Measurements from ENCODE around the gene TBX1. TPM values are rescaled to one million over a fixed set of nuclear protein-coding genes. Genes with fewer than 3 reads are reported as not detected.
"Not testable (repeated sequence)": the region's sequence is repeated elsewhere in the genome, so short reads cannot be mapped to it uniquely, and the experiment has no call there.

The TBX1 gene
- total and polyA plus RNA-seq, 4 experiments from 2014 or later, result not detected

- no peaks in the 10 kb centered on the region for H3K27me3 ChIP-seq (ENCODE audit: insufficient read depth, low read length)
- Mint-ChIP-seq H3K27me3 (peaks cover 31 to 43% of the 10 kb centered on the region in 2 donors), H3K9me3 (peaks cover 0 to 2% (median 0%) of the 10 kb centered on the region in 8 donors)
Measured at GRCh38 chr22:19776433-19777031, 16.0 kb downstream of the TBX1 start.

GRCh38 chr22:19777192-19777591 lies 16.6 kb downstream of the TBX1 start:
- H3K4me3 ChIP-seq (ENCODE audit: low read length in 2 of 2); H3K4me3 Mint-ChIP-seq; intact Hi-C loops (cut with micrococcal nuclease); H3K9me3 ChIP-seq (ENCODE audit: control insufficient read depth in 1 of 2, low read length in 2 of 2); H3K27ac ChIP-seq (ENCODE audit: low read depth, low read length); H3K36me3 ChIP-seq (ENCODE audit: insufficient read depth, low read length); H3K9me3 Mint-ChIP-seq; POLR2A ChIA-PET (ENCODE audit: partially characterized antibody); DNase-seq; H3K27me3 ChIP-seq (ENCODE audit: insufficient read depth, low read length); H3K27ac Mint-ChIP-seq; H3K36me3 Mint-ChIP-seq; CTCF ChIA-PET (ENCODE audit: partially characterized antibody): not testable (repeated sequence)
- H3K27me3 Mint-ChIP-seq, result peaks cover 25 to 38% of the 10 kb centered on the region in 2 donors
- peaks cover 2 to 13% (median 7%) of the 10 kb centered on the region in 4 donors for H3K4me1 Mint-ChIP-seq
- H3K4me1 ChIP-seq (ENCODE audit: insufficient read depth, low read length), result peaks cover 20% of the 10 kb centered on the region

More at GRCh38 chr22:19776433-19777031, 16.0 kb downstream of the TBX1 start:
- Histone ChIP-seq H3K27ac (ENCODE audit: low read depth, low read length) (no peak overlapping the region), H3K4me1 (ENCODE audit: insufficient read depth, low read length) (peaks cover 20% of the 10 kb centered on the region), H3K9me3 (ENCODE audit: control insufficient read depth in 1 of 2, low read length in 2 of 2) (no peaks in the 10 kb centered on the region), H3K4me3 (ENCODE audit: low read length in 2 of 2) (no peak overlapping the region), H3K36me3 (ENCODE audit: insufficient read depth, low read length) (no peaks in the 10 kb centered on the region)
- ChIA-PET POLR2A (ENCODE audit: partially characterized antibody) (no interaction called here), CTCF (ENCODE audit: partially characterized antibody) (no interaction called here)
- Mint-ChIP-seq H3K4me1 (peaks cover 2 to 13% (median 7%) of the 10 kb centered on the region in 4 donors), H3K27ac (no peak overlapping the region), H3K36me3 (no peaks in the 10 kb centered on the region), H3K4me3 (no peak overlapping the region)
- DNase-seq, result no peak
- intact Hi-C loops (cut with micrococcal nuclease), result no loop called here

- peaks cover 2 to 13% (median 7%) of the 10 kb centered on the region in 4 donors for H3K4me1 Mint-ChIP-seq
- Histone ChIP-seq H3K9me3 (ENCODE audit: control insufficient read depth in 1 of 2, low read length in 2 of 2) (no peaks in the 10 kb centered on the region), H3K27ac (ENCODE audit: low read depth, low read length) (no peak overlapping the region), H3K36me3 (ENCODE audit: insufficient read depth, low read length) (no peaks in the 10 kb centered on the region), H3K4me3 (ENCODE audit: low read length in 2 of 2) (no peak overlapping the region), H3K27me3 (ENCODE audit: insufficient read depth, low read length) (no peaks in the 10 kb centered on the region), H3K4me1 (ENCODE audit: insufficient read depth, low read length) (peaks cover 6% of the 10 kb centered on the region)
- H3K27me3 Mint-ChIP-seq, result peaks cover 16 to 26% of the 10 kb centered on the region in 2 donors
- no peak overlapping the region for H3K27ac Mint-ChIP-seq
- POLR2A ChIA-PET (ENCODE audit: partially characterized antibody), result interaction anchor here (1.6 kb wide), 1 partner anchor 162 kb away, joined by 4 read pairs; the partner anchor contains the start of genes COMT and TXNRD2
- intact Hi-C loops (cut with micrococcal nuclease), result no loop called here
- DNase-seq, result no peak
- CTCF ChIA-PET (ENCODE audit: partially characterized antibody), result interaction anchor here (1.6 kb wide), 1 partner anchor 49 kb away, joined by 5 read pairs; no protein-coding TSS in a partner anchor
- H3K9me3 Mint-ChIP-seq, result peaks cover 0 to 2% (median 0%) of the 10 kb centered on the region in 8 donors
- no peaks in the 10 kb centered on the region for H3K36me3 Mint-ChIP-seq
- H3K4me3 Mint-ChIP-seq, result no peak overlapping the region
Measured at GRCh38 chr22:19779011-19779421, 18.4 kb downstream of the TBX1 start.

- H3K27ac Mint-ChIP-seq, result no peak overlapping the region
- intact Hi-C loops (cut with micrococcal nuclease), result no loop called here
- no peak overlapping the region for H3K4me3 Mint-ChIP-seq
- peaks cover 0 to 2% (median 0%) of the 10 kb centered on the region in 8 donors for H3K9me3 Mint-ChIP-seq
- Histone ChIP-seq H3K27ac (ENCODE audit: low read depth, low read length) (no peak overlapping the region), H3K4me1 (ENCODE audit: insufficient read depth, low read length) (peaks cover 6% of the 10 kb centered on the region), H3K36me3 (ENCODE audit: insufficient read depth, low read length) (no peaks in the 10 kb centered on the region), H3K4me3 (ENCODE audit: low read length in 2 of 2) (no peak overlapping the region), H3K27me3 (ENCODE audit: insufficient read depth, low read length) (no peaks in the 10 kb centered on the region), H3K9me3 (ENCODE audit: control insufficient read depth in 1 of 2, low read length in 2 of 2) (no peaks in the 10 kb centered on the region)
- H3K36me3 Mint-ChIP-seq, result no peaks in the 10 kb centered on the region
- ChIA-PET CTCF (ENCODE audit: partially characterized antibody) (interaction anchor here (1.6 kb wide), 1 partner anchor 49 kb away, joined by 5 read pairs; no protein-coding TSS in a partner anchor), POLR2A (ENCODE audit: partially characterized antibody) (interaction anchor here (1.6 kb wide), 1 partner anchor 162 kb away, joined by 4 read pairs; the partner anchor contains the start of genes COMT and TXNRD2)
- H3K27me3 Mint-ChIP-seq, result peaks cover 13 to 19% of the 10 kb centered on the region in 2 donors
- no peak for DNase-seq
- peaks cover 2 to 13% (median 7%) of the 10 kb centered on the region in 4 donors for H3K4me1 Mint-ChIP-seq
Measured at GRCh38 chr22:19779685-19780268, 19.2 kb downstream of the TBX1 start.

GRCh38 chr22:19782533-19782932 lies 22.0 kb downstream of the TBX1 start:
- H3K27ac Mint-ChIP-seq, result no peak overlapping the region
- CTCF ChIA-PET (ENCODE audit: partially characterized antibody), result interaction anchor here (1.0 kb wide), 1 partner anchor 49 kb away, joined by 3 read pairs; no protein-coding TSS in a partner anchor

GRCh38 chr22:19783586-19784383 lies 23.2 kb downstream of the TBX1 start:
- ChIA-PET CTCF (ENCODE audit: partially characterized antibody) (no interaction called here), POLR2A (ENCODE audit: partially characterized antibody) (no interaction called here)
- H3K27ac ChIP-seq (ENCODE audit: low read depth, low read length), result no peak overlapping the region
- H3K27ac Mint-ChIP-seq, result no peak overlapping the region
- no peaks in the 10 kb centered on the region for H3K9me3 ChIP-seq (ENCODE audit: control insufficient read depth in 1 of 2, low read length in 2 of 2)
- H3K4me1 Mint-ChIP-seq, result peaks cover 0 to 5% (median 3%) of the 10 kb centered on the region in 4 donors
- H3K9me3 Mint-ChIP-seq, result peaks cover 0 to 2% (median 0%) of the 10 kb centered on the region in 8 donors
- no peak overlapping the region for H3K4me3 ChIP-seq (ENCODE audit: low read length in 2 of 2)
- no peak for DNase-seq
- H3K27me3 ChIP-seq (ENCODE audit: insufficient read depth, low read length), result no peaks in the 10 kb centered on the region
- H3K4me3 Mint-ChIP-seq, result peak overlapping the region in 1 of 8 donors; percentile 26
- H3K36me3 Mint-ChIP-seq, result peaks cover 7 to 11% of the 10 kb centered on the region in 2 donors
- intact Hi-C loops (cut with micrococcal nuclease), result no loop called here
- H3K4me1 ChIP-seq (ENCODE audit: insufficient read depth, low read length), result no peaks in the 10 kb centered on the region
- H3K36me3 ChIP-seq (ENCODE audit: insufficient read depth, low read length), result no peaks in the 10 kb centered on the region
- H3K27me3 Mint-ChIP-seq, result peaks cover 9 to 13% of the 10 kb centered on the region in 2 donors

More at GRCh38 chr22:19782533-19782932, 22.0 kb downstream of the TBX1 start:
- no peaks in the 10 kb centered on the region for H3K36me3 ChIP-seq (ENCODE audit: insufficient read depth, low read length)
- POLR2A ChIA-PET (ENCODE audit: partially characterized antibody), result no interaction called here
- peaks cover 13% of the 10 kb centered on the region in 2 donors for H3K27me3 Mint-ChIP-seq
- no peaks in the 10 kb centered on the region for H3K4me1 ChIP-seq (ENCODE audit: insufficient read depth, low read length)
- H3K36me3 Mint-ChIP-seq, result peaks cover 3 to 7% of the 10 kb centered on the region in 2 donors
- no peak for DNase-seq
- no peak overlapping the region for H3K4me3 ChIP-seq (ENCODE audit: low read length in 2 of 2)
- peaks cover 0 to 2% (median 0%) of the 10 kb centered on the region in 8 donors for H3K9me3 Mint-ChIP-seq
- H3K27ac ChIP-seq (ENCODE audit: low read depth, low read length), result no peak overlapping the region
- intact Hi-C loops (cut with micrococcal nuclease), result no loop called here
- H3K27me3 ChIP-seq (ENCODE audit: insufficient read depth, low read length), result no peaks in the 10 kb centered on the region
- peaks cover 0 to 5% (median 3%) of the 10 kb centered on the region in 4 donors for H3K4me1 Mint-ChIP-seq
- no peak overlapping the region for H3K4me3 Mint-ChIP-seq
- H3K9me3 ChIP-seq (ENCODE audit: control insufficient read depth in 1 of 2, low read length in 2 of 2), result no peaks in the 10 kb centered on the region

Data from CD4-positive, alpha-beta memory T cell (primary cell).